H1 (cell line): ENCODE data around the gene QPCT.

Source experiments
- EP300 ChIP-seq, 2 experiments: IDR thresholded peaks; 1 replicate in 1 of 2; 2 replicates in 1 of 2; pipeline ENCODE4 v1.6.1; 2011 to 2012; ENCODE audit warnings: low read depth in 2 of 2, low read length in 2 of 2, mild to moderate bottlenecking in 2 of 2, borderline replicate concordance in 1 of 2, inconsistent platforms in 1 of 2, moderate library complexity in 1 of 2
- POLR2A ChIP-seq, 2 experiments: IDR thresholded peaks; 1 replicate in 1 of 2; 2 replicates in 1 of 2; pipeline ENCODE4 v1.6.1; 2011; ENCODE audit warnings: low read depth in 2 of 2, low read length in 2 of 2, mild to moderate bottlenecking in 2 of 2; ENCODE audit errors: control extremely low read depth in 1 of 2
- POLR2AphosphoS5 ChIP-seq: IDR thresholded peaks from 2 replicates; pipeline ENCODE4 v1.6.1; 2011; ENCODE audit warnings: low read depth, low read length
- SP2 ChIP-seq: IDR thresholded peaks from 2 replicates; pipeline ENCODE4 v1.6.1; 2012; ENCODE audit warnings: mild to moderate bottlenecking, low read length, inconsistent platforms
- TF ChIP-seq, protein P1 (sequence below), 3 experiments: IDR thresholded peaks; 1 replicate in 2 of 3; 2 replicates in 1 of 3; pipeline versions ENCODE4 v1.5.1 to v1.6.1; 2011; ENCODE audit warnings: low read length in 3 of 3, mild to moderate bottlenecking in 3 of 3, inconsistent platforms in 2 of 3, low read depth in 1 of 3, moderate library complexity in 1 of 3; ENCODE audit not compliant: insufficient read depth in 1 of 3; ENCODE audit errors: control extremely low read depth in 1 of 3

DNA sequence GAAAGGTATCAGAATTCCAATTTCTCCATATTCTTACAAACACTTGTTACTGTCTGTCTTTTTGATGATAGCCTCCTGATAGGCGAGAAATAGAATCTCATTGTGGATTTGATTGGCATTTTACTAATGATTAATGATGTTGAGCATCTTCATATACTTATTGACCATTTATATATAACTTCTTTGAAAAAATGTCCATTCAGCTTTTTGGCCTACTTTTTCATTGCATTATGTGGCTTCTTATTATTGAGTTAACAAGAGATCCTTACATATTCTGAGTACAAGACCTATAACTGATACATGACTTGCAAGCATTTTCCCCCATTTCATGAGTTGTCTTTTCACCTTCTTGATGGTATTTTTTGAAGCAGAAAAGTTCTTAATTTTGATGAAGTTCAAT lies 54.6 kb downstream of the QPCT start:
- no peak for TF ChIP-seq POLR2A (IDR thresholded peaks at IDR 0.05; ENCODE audit: control extremely low read depth in 1 of 2, low read depth in 2 of 2, low read length in 2 of 2)
- no peak for TF ChIP-seq POLR2AphosphoS5
- TF ChIP-seq, protein P1, sequence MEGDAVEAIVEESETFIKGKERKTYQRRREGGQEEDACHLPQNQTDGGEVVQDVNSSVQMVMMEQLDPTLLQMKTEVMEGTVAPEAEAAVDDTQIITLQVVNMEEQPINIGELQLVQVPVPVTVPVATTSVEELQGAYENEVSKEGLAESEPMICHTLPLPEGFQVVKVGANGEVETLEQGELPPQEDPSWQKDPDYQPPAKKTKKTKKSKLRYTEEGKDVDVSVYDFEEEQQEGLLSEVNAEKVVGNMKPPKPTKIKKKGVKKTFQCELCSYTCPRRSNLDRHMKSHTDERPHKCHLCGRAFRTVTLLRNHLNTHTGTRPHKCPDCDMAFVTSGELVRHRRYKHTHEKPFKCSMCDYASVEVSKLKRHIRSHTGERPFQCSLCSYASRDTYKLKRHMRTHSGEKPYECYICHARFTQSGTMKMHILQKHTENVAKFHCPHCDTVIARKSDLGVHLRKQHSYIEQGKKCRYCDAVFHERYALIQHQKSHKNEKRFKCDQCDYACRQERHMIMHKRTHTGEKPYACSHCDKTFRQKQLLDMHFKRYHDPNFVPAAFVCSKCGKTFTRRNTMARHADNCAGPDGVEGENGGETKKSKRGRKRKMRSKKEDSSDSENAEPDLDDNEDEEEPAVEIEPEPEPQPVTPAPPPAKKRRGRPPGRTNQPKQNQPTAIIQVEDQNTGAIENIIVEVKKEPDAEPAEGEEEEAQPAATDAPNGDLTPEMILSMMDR (IDR thresholded peaks at IDR 0.05; ENCODE audit: control extremely low read depth in 1 of 3, insufficient read depth in 1 of 3, low read depth in 1 of 3, low read length in 3 of 3) = no peak
- no peak for TF ChIP-seq EP300 (IDR thresholded peaks at IDR 0.05; ENCODE audit: borderline replicate concordance in 1 of 2, low read depth in 2 of 2, low read length in 2 of 2)
- no peak for TF ChIP-seq SP2
